ENCODE data around the gene DGLUCY.
"Not testable (repeated sequence)": the region's sequence is repeated elsewhere in the genome, so short reads cannot be mapped to it uniquely, and the experiment has no call there.

The DGLUCY gene

GRCh38 chr14:91232052-91232451 is 118.2 kb downstream of the DGLUCY start:
- no peak for DNase-seq (ENCODE audit: low read depth in 4 of 4, low spot score in 1 of 4)

DNA sequence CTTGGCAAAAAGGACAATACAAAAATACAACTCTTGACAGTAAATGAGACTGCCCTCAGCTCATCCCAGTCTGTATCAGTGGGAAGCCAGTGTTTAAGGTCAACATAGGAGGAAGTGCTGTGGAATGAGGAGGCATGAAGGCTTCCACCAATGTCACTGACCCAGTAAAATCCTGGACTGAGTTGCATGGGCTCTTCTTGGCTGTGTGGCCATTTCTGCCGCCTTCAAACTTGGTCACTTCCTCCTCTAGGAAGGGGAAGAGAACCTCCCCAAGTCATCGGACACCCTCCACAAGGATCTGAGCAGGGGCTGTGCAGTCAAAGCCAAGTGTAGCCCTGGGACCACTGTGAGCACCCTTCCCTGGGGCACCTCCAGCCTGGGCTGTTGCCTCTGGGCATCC is 118.7 kb downstream of the DGLUCY start:
- DNase-seq (ENCODE audit: low read depth in 4 of 4, low spot score in 1 of 4) = no peak

DNA sequence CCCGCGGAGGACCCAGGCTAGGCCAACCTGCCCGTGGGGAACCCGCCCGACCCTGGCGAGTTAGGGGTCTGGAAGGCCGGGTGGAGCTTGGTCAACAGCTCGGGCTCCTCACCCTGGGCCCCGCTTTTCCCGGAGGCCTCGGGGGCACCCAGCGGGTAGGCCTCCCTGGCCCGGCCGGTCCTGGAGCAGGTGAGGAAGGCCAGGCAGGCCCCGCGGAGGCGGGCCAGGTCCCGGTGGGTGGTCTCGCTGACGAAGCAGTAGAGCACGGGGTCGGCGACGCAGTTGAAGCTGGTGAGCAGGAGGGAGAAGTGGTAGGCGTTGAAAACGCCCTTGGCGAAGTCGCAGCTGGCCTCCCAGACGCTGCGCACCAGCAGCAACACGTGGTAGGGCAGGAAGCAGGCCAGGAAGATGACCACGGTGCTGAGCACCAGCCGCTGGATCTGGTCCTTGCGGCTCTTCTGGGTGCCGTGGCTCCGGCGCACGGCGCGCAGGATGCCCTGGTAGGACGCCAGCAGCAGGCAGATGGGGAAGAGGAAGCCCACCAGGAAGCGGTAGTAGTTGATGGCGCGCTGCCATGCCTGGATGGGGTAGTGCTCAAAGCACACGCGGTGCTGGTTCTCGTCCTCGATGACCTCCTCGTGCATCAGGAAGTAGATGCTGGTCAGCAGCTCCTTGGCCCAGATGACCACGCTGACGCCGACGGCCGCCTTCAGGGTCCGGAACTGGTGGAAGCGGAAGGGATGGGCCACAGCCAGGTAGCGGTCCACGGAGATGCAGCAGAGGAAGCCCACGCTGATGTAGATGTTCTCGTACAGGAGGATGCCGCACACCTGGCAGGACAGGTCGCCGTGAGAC is 120.3 kb downstream of the DGLUCY start:
- DNase-seq (ENCODE audit: low read depth in 4 of 4, low spot score in 1 of 4) = no peak

DNA sequence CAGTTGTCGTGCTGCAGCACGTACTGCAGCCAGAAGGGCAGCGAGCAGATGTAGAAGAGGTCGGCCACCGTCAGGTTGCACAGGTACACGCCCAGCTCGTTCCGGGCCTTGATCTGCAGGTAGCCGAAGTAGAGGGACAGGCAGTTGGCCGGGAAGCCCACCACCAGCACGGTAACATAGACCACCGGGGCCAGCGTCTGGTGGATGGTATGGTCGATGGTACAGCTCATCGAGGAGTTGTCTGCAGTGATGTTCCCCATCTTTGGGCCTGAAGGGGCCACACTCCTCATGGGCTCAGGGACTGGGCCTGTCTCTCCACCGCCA is 120.9 kb downstream of the DGLUCY start:
- no peak for DNase-seq (ENCODE audit: low read depth in 4 of 4, low spot score in 1 of 4)

- DNase-seq (ENCODE audit: low read depth in 4 of 4, low spot score in 1 of 4) = no peak
Observed at GRCh38 chr14:91235841-91236240, 122.0 kb downstream of the DGLUCY start.

GRCh38 chr14:91237219-91237618 is 123.3 kb downstream of the DGLUCY start:
- DNase-seq (ENCODE audit: low read depth in 4 of 4, low spot score in 1 of 4) = no peak

DNA sequence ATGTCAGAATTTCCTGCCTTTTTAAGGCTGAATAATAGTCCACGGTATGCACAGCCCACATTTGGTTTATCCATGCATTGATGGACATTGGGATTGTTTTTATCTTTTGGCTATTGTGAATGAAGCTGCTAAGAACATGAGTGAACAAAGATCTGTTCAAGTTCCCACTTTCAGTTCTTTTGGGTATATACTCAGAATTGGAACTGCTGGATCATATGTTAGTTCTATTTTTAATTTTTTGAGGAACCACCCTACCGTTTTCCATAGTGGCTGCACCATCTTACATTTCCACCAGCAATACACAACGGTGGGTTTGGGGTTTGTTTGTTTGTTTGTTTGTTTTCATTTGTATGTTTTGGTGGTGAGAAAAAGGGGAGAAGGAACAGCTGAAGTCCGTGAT is 124.2 kb downstream of the DGLUCY start:
- DNase-seq (ENCODE audit: low read depth in 4 of 4, low spot score in 1 of 4) = no peak

DNA sequence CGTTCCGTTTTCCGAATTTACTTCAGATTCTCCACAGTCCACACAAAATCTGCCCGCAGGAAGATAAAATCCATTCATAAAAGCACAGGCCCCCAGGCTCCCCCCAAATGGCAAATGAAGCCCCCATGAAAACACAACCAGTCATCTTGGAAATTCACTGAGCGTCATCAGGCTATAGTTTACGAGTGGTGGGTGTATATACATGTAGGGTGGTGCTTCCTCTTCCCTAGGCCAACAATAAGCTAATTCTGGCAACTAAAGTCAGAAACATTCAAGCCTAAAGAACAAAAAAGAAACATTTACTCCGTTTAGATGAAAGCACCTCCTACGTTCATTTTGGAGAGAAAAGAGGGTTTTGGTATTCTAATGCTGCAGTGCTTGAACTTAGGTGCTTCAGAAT is 124.8 kb downstream of the DGLUCY start:
- DNase-seq (ENCODE audit: low read depth in 4 of 4, low spot score in 1 of 4) = no peak

DNA sequence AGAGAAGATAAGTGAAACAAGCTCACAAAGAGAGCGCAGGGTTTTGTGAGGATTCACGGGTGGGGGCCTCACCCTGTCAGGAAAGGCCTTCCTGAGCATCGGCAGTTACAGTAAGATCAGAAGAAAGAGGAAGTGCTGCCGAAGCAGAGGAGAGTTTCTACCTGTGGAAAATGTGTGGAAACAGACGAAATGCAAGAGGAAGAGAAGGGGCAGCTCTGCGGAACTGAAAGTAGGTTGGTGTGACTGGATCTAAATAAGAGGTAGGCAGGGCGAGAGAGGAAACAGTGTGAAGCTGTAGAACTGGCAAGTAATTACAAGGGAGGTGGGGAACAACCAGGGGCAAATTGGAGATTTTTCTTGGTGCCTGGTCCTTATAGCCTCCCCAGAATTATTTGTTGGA is 128.0 kb downstream of the DGLUCY start:
- DNase-seq (ENCODE audit: low read depth in 4 of 4, low spot score in 1 of 4) = no peak

DNA sequence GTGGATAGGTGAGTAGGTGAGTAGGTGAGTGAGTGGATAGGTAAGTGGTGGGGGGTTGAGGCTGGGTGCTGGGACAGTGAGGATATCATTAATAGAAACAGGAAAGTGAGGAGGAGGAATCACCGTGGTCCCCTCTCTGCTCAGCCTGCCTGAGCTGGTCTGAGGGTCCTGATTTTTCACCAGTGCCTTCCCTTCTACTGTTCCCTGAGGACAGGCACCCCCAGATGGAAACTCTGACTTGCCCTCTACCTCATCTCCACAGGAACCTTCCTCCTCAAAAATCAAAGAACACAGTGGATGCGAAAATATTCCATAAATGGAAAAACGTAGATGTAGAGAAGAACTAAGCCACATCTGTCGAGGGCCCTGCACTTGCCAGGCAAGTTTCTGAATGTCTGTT is 128.8 kb downstream of the DGLUCY start:
- DNase-seq (ENCODE audit: low read depth in 4 of 4, low spot score in 1 of 4) = no peak

DNA sequence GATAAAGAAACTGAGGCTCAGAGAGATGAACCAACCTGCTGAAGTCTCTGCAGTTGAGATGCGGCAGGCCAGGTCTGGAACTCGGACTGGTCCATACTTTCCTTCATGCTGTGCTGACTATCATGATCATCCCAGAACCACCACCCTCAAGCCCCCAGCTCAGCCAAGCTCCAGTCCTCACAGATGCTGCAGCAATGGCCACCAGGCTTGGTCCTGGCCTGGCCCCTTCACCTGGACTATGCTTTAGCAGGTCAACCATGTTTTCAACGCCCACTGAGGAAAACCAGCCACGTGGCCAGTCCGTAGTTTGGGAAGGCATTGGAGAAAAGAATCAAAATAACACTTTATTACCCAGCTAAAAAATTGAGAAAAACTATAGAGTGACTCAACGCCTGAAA is 129.2 kb downstream of the DGLUCY start:
- DNase-seq (ENCODE audit: low read depth in 4 of 4, low spot score in 1 of 4) = no peak

- no peak for DNase-seq (ENCODE audit: low read depth in 4 of 4, low spot score in 1 of 4)
Observed at GRCh38 chr14:91244501-91244901, 130.6 kb downstream of the DGLUCY start, which contains the start of gene GPR68. TSS of gene GPR68 (minus strand) at chr14:91244704. CDS start at chr14:91235050, 9,654 bp downstream.

DNA sequence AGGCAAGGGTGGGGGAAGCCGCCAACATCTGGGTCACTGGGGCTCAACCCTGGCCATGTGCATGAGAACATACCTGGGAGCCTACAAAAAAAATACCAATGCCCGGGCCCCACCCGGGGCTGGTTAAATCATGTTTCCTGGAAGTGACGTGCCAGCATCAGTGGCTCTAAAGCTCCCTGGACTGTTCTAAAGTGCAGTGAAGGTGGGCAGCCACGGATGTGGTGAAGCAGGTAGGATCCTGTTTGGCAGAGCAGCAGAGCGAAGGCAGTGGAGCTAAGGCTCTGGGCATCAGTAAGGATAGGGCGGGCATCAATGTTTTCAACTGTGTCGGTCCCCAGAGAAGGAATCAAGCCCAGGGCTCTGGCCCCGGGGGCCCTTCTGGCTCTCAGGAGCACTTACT is 131.2 kb downstream of the DGLUCY start:
- peak in 1 of 4 experiments; percentile 50 for DNase-seq (ENCODE audit: low read depth in 4 of 4, low spot score in 1 of 4)

GRCh38 chr14:91245616-91246015 is 131.7 kb downstream of the DGLUCY start:
- DNase-seq (ENCODE audit: low read depth in 4 of 4, low spot score in 1 of 4) = not testable (repeated sequence)

DNA sequence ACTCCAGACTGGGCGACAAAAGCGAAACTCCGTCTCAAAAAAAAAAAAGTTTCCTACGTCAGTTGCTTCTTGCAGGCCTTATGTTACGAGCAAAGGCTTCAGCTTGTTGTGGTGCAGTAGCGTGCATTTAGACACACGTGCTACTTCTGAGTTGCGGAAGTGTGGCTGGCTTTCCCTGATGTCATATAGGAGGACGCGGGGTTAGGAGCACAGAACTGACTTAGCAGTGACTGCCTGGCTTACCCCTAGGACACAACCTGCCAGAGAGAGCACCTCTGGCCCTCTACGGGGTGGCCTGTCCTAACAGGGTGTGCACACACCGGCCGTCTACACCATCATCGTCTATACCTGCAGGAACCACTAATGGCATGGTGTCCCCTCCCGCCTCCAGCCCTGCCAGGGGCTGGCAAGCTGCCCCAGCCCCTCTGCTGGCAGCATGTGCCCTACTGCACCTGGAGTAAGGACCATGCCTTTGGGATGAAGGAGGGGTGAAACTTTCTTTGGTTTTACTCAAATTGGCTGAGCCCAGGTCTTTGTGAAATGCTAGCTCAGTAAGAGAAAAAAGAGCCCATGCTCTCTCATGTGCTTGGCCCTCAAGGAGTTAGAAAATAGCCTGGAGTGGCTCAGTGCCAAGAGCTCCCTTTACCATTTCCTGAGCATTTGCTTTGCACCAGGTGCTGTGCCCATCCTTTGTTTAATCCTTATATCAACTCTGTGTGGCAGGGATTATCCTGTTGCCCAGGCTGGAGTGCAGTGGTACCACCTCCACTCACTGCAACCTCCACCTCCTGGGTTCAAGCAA is 132.4 kb downstream of the DGLUCY start:
- peak in 2 of 4 experiments; percentile 47 to 59 for DNase-seq (ENCODE audit: low read depth in 4 of 4, low spot score in 1 of 4)

DNA sequence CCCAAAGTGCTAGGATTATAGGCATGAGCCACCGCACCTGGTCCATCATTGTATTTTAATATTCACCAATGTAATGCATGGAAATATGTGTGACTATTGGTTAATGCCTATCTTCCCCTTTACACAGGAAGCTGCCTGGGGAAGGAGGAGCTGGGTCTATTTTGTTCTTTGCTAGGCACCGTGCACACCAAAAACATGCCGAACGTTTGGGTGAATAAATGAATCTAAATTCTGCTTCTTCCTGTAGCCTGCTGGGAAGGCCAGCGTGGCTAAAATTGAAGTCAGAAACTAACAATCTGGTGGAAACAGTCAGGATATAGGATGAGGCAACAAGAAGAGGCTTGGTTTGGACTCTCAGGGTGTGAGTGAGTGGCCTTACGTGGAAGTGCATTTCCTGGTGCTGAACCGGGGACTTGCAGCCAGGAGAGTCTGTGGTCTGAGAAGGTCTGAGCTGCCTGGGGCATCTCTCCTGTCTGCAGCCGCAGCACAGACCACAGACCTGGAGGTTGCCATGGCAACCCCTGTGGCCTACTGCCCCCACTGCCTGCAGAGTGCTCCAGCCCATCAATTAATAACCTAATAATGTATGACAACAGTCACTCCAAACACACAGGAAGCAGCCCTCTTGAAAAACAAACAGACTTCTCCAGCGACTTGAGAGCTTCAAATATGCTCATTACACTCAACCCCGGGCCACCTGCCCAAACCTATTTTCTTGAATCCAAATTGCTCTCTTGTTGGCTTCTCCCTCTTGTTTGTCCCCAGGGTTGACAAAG is 136.2 kb downstream of the DGLUCY start:
- no peak for DNase-seq (ENCODE audit: low read depth in 4 of 4, low spot score in 1 of 4)

GRCh38 chr14:91250912-91251311 is 137.0 kb downstream of the DGLUCY start:
- no peak for DNase-seq (ENCODE audit: low read depth in 4 of 4, low spot score in 1 of 4)

- no peak for DNase-seq (ENCODE audit: low read depth in 4 of 4, low spot score in 1 of 4)
Observed at GRCh38 chr14:91252871-91253794, 139.3 kb downstream of the DGLUCY start.

- DNase-seq (ENCODE audit: low read depth in 4 of 4, low spot score in 1 of 4) = no peak
Observed at GRCh38 chr14:91253795-91254323, 140.0 kb downstream of the DGLUCY start.

- no peak for DNase-seq (ENCODE audit: low read depth in 4 of 4, low spot score in 1 of 4)
Observed at GRCh38 chr14:91254461-91254860, 140.6 kb downstream of the DGLUCY start.

All from stimulated activated CD4-positive, alpha-beta T cell treated with anti-CD3 and anti-CD28 coated beads, Interleukin-1b, Interleukin-23, amount 100 ng/mL, for 24 hours (primary cell).